Panc1 (cell line): ENCODE results near the gene NUP93. TPM values are rescaled to one million over a fixed set of nuclear protein-coding genes. Genes with fewer than 3 reads are reported as not detected.

Source experiments
- ATAC-seq: fragments of 200-7000 bp; cut with Tn5 transposase; 2 replicates; pipeline ENCODE4 v1.9.1; 2020; ENCODE audit warnings: mild to moderate bottlenecking, moderate library complexity
- BruUV-seq: library from RNA; stranded (reverse); fragments of 400-500 nt; replicated peaks from 2 replicates; lab custom pipeline; 2021; lab: Mats Ljungman, UMichigan
- CTCF ChIA-PET: fragments of 300-600 bp; sonication (Branson Sonifier 250); formaldehyde crosslinking; loops from one replicate; lab custom pipeline; 2022; ENCODE audit warnings: antibody characterized with exemption; lab: Charles Lee
- POLR2A ChIA-PET: fragments of 300-600 bp; sonication (Branson Sonifier 250); formaldehyde crosslinking; loops from one replicate; lab custom pipeline; 2022; ENCODE audit warnings: antibody characterized with exemption; lab: Charles Lee
- DNase-seq: peaks from one replicate; pipeline ENCODE4 v3.0.0-alpha.2; 2010; ENCODE audit warnings: low read depth, low spot score
- H3K27ac ChIP-seq: 2 replicates; pipeline ENCODE4 v1.5.1; 2011; ENCODE audit warnings: mild to moderate bottlenecking, low read length, inconsistent platforms
- H3K27me3 ChIP-seq: fragments of 200-500 bp; sonication (Bioruptor generic); 2 replicates; pipeline ENCODE4 v1.6.0; 2014; ENCODE audit warnings: low read length, inconsistent platforms; ENCODE audit not compliant: control insufficient read depth, insufficient read depth
- H3K36me3 ChIP-seq: fragments of 200-500 bp; sonication (Bioruptor generic); 2 replicates; pipeline ENCODE4 v1.5.1; 2014; ENCODE audit warnings: inconsistent platforms, mild to moderate bottlenecking, low read length, moderate library complexity; ENCODE audit not compliant: control insufficient read depth, insufficient read depth
- H3K4me1 ChIP-seq: 2 replicates; pipeline ENCODE4 v1.5.1; 2011; ENCODE audit warnings: inconsistent platforms, mild to moderate bottlenecking, low read length, moderate library complexity; ENCODE audit not compliant: control insufficient read depth, insufficient read depth
- H3K4me3 ChIP-seq, 2 experiments: 2 replicates each; pipeline ENCODE4 v1.5.1; 2011 to 2012; ENCODE audit warnings: low read depth in 2 of 2, low read length in 2 of 2, mild to moderate bottlenecking in 2 of 2, inconsistent platforms in 1 of 2, moderate library complexity in 1 of 2
- H3K9me3 ChIP-seq: fragments of 200-500 bp; sonication (Bioruptor generic); 2 replicates; pipeline ENCODE4 v1.5.1; 2014; ENCODE audit warnings: low read depth, mild to moderate bottlenecking, inconsistent platforms, low read length, moderate library complexity; ENCODE audit not compliant: control insufficient read depth, insufficient read depth
- CTCF ChIP-seq: fragments of 450-650 bp; IDR thresholded peaks from 2 replicates; pipeline ENCODE4 v1.5.1; 2017; ENCODE audit warnings: mild to moderate bottlenecking
- POLR2AphosphoS5 ChIP-seq: IDR thresholded peaks from 2 replicates; pipeline ENCODE4 v1.6.1; 2012; ENCODE audit warnings: mild to moderate bottlenecking, low read depth, low read length, moderate library complexity
- REST ChIP-seq, 2 experiments: IDR thresholded peaks; 2 replicates each; pipeline ENCODE4 v1.6.1; 2011 to 2012; ENCODE audit warnings: low read depth in 2 of 2, control low read depth in 1 of 2, low read length in 1 of 2, mild to moderate bottlenecking in 1 of 2, moderate library complexity in 1 of 2; ENCODE audit not compliant: insufficient read depth in 1 of 2
- SIN3A ChIP-seq: IDR thresholded peaks from 2 replicates; pipeline ENCODE4 v1.6.1; 2012; ENCODE audit warnings: low read depth, mild to moderate bottlenecking, low read length, moderate library complexity, borderline replicate concordance; ENCODE audit not compliant: insufficient read depth
- TCF7L2 ChIP-seq: IDR thresholded peaks from 2 replicates; pipeline ENCODE4 v1.6.1; 2011; ENCODE audit warnings: mild to moderate bottlenecking, low read depth, low read length, inconsistent platforms
- in situ Hi-C: cut with HindIII; loops from 2 replicates; pipeline ENCODE4 v1.10.0; 2016; ENCODE audit warnings: low sequenced_read_pairs, low pct_unique_long_range_greater_than_20kb
- intact Hi-C: fragments of 100-400 bp; cut with micrococcal nuclease; formaldehyde crosslinking; loops from one replicate; pipeline ENCODE4 v1.10.0; 2022; ENCODE audit not compliant: unreplicated experiment
- total RNA-seq: library from RNA; stranded (reverse); gene quantifications from one replicate; pipeline ENCODE4 v1.2.1, GENCODE V29; 2021; ENCODE audit not compliant: unreplicated experiment

NUP93 gene
- total RNA-seq, 1 experiment from 2014 or later: 88.5 TPM

- H3K4me3 ChIP-seq: no peak overlapping the region
- TF ChIP-seq CTCF (no peak), TCF7L2 (no peak), SIN3A (no peak), POLR2AphosphoS5 (no peak), REST (IDR thresholded peaks at IDR 0.05; ENCODE audit: insufficient read depth in 1 of 2, low read depth in 2 of 2, low read length in 1 of 2) (no peak)
- DNase-seq (no peak), ATAC-seq (no peak)
- no TSS peak for BruUV-seq
- CTCF ChIA-PET: interaction anchor here (1.2 kb wide), 1 partner anchor 12 kb away, joined by 5 read pairs; no protein-coding TSS in a partner anchor
- H3K27me3 ChIP-seq: no peaks in the 10 kb centered on the region
- H3K4me1 ChIP-seq: peaks cover 13% of the 10 kb centered on the region
- H3K9me3 ChIP-seq: no peaks in the 10 kb centered on the region
- in situ Hi-C loops: no loop called here
- H3K27ac ChIP-seq: no peak overlapping the region
- intact Hi-C loops: loop anchor here (10.0 kb wide), 1 partner anchor 432 kb away; no protein-coding TSS in a partner anchor
- POLR2A ChIA-PET: no interaction called here
- H3K36me3 ChIP-seq: no peaks in the 10 kb centered on the region
These were observed 132.8 kb downstream of the NUP93 start for GRCh38 chr16:56862776-56863175.

GRCh38 chr16:56864960-56865359, 135.0 kb downstream of the NUP93 start, which contains the start of gene SLC12A3:
Gene SLC12A3 (plus strand): TSS chr16:56865207. CDS start chr16:56865236, 29 bp downstream.
- Histone ChIP-seq H3K27me3 (no peaks in the 10 kb centered on the region), H3K36me3 (no peaks in the 10 kb centered on the region), H3K4me3 (no peak within 1 kb of the TSS), H3K27ac (no peak within 1 kb of the TSS), H3K4me1 (peaks cover 13% of the 10 kb centered on the region), H3K9me3 (no peaks in the 10 kb centered on the region)
- no TSS peak for BruUV-seq
- in situ Hi-C loops: no loop called here
- intact Hi-C loops: loop anchor here (10.0 kb wide), 1 partner anchor 430 kb away; no protein-coding TSS in a partner anchor
- CTCF ChIA-PET: no interaction called here
- no peak for DNase-seq
- ATAC-seq: no peak
- POLR2A ChIA-PET: no interaction called here
- TF ChIP-seq REST (IDR thresholded peaks at IDR 0.05; ENCODE audit: insufficient read depth in 1 of 2, low read depth in 2 of 2, low read length in 1 of 2) (no peak), SIN3A (no peak), POLR2AphosphoS5 (no peak), TCF7L2 (no peak), CTCF (no peak)
